Stimulated activated CD8-positive, alpha-beta memory T cell treated with anti-CD3 and anti-CD28 coated beads, Interleukin-4, amount 100 ng/mL, for 1 hour (primary cell): ENCODE measurements around the gene OPHN1.

Experiments used
- DNase-seq, 2 donors: peaks; one replicate each; pipeline ENCODE4 v3.0.0-alpha.2; 2020; ENCODE audit warnings: low read depth in 2 of 2, low spot score in 1 of 2

OPHN1 gene

GRCh38 chrX:68433155-68433980 lies at the start of gene OPHN1:
TSS of gene OPHN1 (minus strand) at chrX:68433495. CDS start at chrX:68433020, 475 bp downstream.
- DNase-seq = no peak

- DNase-seq = no peak
These were observed 47.7 kb upstream of the OPHN1 start for GRCh38 chrX:68480969-68481368.

- no peak for DNase-seq
These were observed 31.5 kb upstream of the OPHN1 start for GRCh38 chrX:68464796-68465195.

- DNase-seq = no peak
These were observed 30.6 kb upstream of the OPHN1 start for GRCh38 chrX:68463880-68464279.

- DNase-seq = no peak
These were observed 29.4 kb upstream of the OPHN1 start for GRCh38 chrX:68462653-68463052.

GRCh38 chrX:68462197-68462596 lies 28.9 kb upstream of the OPHN1 start:
- DNase-seq = no peak

GRCh38 chrX:68461576-68461975 lies 28.3 kb upstream of the OPHN1 start:
- DNase-seq = no peak

GRCh38 chrX:68461093-68461492 lies 27.8 kb upstream of the OPHN1 start:
- DNase-seq = no peak

- no peak for DNase-seq
These were observed 21.8 kb upstream of the OPHN1 start for GRCh38 chrX:68455151-68455510.

- no peak for DNase-seq
These were observed 21.3 kb upstream of the OPHN1 start for GRCh38 chrX:68454476-68455150.

GRCh38 chrX:68451720-68452119 lies 18.4 kb upstream of the OPHN1 start:
- no peak for DNase-seq

- DNase-seq = no peak
These were observed 10.0 kb upstream of the OPHN1 start for GRCh38 chrX:68443155-68443868.

- DNase-seq = no peak
These were observed 7.6 kb upstream of the OPHN1 start for GRCh38 chrX:68440940-68441339.

- DNase-seq = no peak
These were observed 7.1 kb upstream of the OPHN1 start for GRCh38 chrX:68440442-68440841.

GRCh38 chrX:68439341-68439740 lies 6.0 kb upstream of the OPHN1 start:
- DNase-seq = no peak

- no peak for DNase-seq
These were observed 5.3 kb upstream of the OPHN1 start for GRCh38 chrX:68438575-68438974.

GRCh38 chrX:68433981-68434299 lies 645 bp upstream of the OPHN1 start:
- DNase-seq = no peak

- DNase-seq = no peak
These were observed 647 bp downstream of the OPHN1 start for GRCh38 chrX:68432648-68433047.

GRCh38 chrX:68431836-68432235 lies 1.5 kb downstream of the OPHN1 start:
- DNase-seq = no peak

GRCh38 chrX:68429216-68429615 lies 4.1 kb downstream of the OPHN1 start:
- no peak for DNase-seq

- no peak for DNase-seq
These were observed 4.9 kb downstream of the OPHN1 start for GRCh38 chrX:68428431-68428830.

- no peak for DNase-seq
These were observed 8.6 kb downstream of the OPHN1 start for GRCh38 chrX:68424719-68425118.
